ENCODE data around the gene C8G. TPM values are rescaled to one million over a fixed set of nuclear protein-coding genes. Genes with fewer than 3 reads are reported as not detected.

C8G gene
- polyA plus RNA-seq, 1 experiment = 0.48 TPM

DNA sequence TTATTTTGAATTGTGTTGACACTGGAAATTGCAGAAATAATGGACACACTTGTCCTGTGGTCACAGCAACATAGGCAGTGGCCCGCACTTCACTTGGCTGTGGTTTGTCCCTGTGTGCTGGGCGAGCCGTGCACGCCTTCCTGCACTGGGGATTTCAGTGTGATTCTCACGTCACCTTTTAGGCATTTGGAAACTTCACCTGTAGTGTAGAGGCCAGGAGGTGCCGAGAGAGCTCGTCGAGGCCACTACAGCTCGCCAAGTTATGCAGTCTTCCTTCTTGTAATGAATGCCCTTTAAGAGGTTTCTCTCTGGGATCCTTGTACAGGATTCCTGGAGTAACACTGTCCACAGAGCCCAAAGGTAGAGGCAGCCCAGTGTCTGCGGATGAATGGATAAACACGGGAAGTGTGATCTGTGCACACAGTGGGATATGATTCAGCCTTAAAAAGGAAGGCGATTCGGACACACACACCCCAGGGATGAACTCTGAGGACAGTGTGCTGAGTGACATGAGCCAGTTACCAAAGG lies 44.0 kb upstream of the C8G start:
- TF ChIP-seq, protein P1, sequence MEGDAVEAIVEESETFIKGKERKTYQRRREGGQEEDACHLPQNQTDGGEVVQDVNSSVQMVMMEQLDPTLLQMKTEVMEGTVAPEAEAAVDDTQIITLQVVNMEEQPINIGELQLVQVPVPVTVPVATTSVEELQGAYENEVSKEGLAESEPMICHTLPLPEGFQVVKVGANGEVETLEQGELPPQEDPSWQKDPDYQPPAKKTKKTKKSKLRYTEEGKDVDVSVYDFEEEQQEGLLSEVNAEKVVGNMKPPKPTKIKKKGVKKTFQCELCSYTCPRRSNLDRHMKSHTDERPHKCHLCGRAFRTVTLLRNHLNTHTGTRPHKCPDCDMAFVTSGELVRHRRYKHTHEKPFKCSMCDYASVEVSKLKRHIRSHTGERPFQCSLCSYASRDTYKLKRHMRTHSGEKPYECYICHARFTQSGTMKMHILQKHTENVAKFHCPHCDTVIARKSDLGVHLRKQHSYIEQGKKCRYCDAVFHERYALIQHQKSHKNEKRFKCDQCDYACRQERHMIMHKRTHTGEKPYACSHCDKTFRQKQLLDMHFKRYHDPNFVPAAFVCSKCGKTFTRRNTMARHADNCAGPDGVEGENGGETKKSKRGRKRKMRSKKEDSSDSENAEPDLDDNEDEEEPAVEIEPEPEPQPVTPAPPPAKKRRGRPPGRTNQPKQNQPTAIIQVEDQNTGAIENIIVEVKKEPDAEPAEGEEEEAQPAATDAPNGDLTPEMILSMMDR (IDR thresholded peaks at IDR 0.05; ENCODE audit: insufficient read depth, low read depth, low read length) = no peak
- ChIA-PET CTCF (interaction anchor here (1.0 kb wide), 1 partner anchor 58 kb away, joined by 4 read pairs; the partner anchor contains the start of gene AJM1), POLR2A (no interaction called here)
- no peak for DNase-seq (ENCODE audit: low read depth)
- Histone ChIP-seq H3K36me3 (ENCODE audit: control insufficient read depth, insufficient read depth, low read length) (peaks cover 4% of the 10 kb centered on the region), H3K27me3 (ENCODE audit: control insufficient read depth, insufficient read depth, low read length) (no peaks in the 10 kb centered on the region), H3K4me3 (ENCODE audit: low read depth, low read length) (no peak overlapping the region)

DNA sequence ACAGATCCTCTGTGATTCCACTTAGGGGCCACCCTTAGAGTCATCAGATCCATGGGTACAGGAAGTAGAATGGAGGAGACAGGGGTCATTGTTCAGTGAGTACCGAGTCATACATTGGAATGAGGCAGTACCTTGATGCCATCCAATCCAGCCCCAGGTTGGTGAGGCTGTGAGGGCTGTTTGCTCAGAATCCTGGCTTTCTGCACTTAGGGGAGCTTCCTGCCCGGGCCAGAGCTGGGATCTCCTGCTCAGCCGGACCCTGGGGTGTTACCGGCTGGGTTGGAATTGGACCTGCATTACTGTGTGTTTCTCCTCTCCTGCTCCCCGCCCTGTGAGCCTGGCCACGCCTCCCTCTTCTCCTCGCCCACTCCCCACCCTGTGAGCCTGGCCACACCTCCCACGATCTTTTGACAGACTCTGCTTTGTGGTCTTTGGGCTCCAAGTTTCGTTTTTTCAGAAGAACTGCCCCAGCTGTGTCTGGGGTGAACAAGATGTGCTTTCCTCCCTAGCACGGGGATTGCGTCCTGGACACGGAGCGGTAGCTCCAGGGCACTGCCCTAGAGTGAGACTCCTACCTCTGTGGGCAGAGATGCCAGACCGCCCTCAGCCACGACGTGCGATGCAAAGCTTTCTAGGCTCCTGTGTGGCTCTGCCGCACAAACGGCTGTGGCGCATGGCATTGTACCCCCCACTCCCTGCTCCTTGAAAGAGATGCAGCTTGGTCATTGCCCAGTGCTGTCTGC lies 43.4 kb upstream of the C8G start:
- POLR2A ChIA-PET = no interaction called here
- CTCF ChIA-PET = interaction anchor here (1.0 kb wide), 1 partner anchor 59 kb away, joined by 4 read pairs; the partner anchor contains the start of gene AJM1
- peaks cover 4% of the 10 kb centered on the region for H3K36me3 ChIP-seq (ENCODE audit: control insufficient read depth, insufficient read depth, low read length)
- H3K4me3 ChIP-seq (ENCODE audit: low read depth, low read length) = no peak overlapping the region
- DNase-seq (ENCODE audit: low read depth) = no peak
- no peaks in the 10 kb centered on the region for H3K27me3 ChIP-seq (ENCODE audit: control insufficient read depth, insufficient read depth, low read length)
- TF ChIP-seq, protein P1 (IDR thresholded peaks at IDR 0.05; ENCODE audit: insufficient read depth, low read depth, low read length) = no peak

DNA sequence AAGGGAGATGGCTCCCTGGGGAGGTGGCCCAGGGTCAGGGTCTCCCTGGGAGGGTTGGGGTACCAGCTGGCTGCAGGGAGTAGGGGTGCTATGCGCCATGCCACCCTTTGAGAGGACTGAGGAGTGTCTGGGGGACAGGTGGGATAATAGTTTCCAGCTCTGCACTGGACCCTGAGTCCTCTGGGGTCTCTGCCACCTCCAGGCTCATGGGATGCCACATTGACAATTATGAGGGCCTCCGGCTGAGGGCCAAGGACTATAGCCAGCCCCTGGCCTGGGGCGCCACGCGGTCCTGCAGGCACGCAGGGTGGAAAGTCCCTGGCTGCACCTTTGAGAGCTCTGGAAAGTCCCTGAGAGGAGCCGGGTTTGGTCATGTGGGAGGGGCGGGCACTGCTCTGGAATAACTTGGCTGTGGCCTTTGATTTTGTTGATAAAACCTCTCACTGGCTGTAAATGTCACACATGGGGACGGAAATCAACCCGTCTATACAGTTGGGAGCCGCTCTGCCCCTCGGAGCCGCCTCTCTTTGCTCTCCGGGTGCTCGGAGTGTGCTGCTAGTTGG lies 42.7 kb upstream of the C8G start:
- H3K36me3 ChIP-seq (ENCODE audit: control insufficient read depth, insufficient read depth, low read length) = peaks cover 4% of the 10 kb centered on the region
- ChIA-PET CTCF (no interaction called here), POLR2A (no interaction called here)
- H3K4me3 ChIP-seq (ENCODE audit: low read depth, low read length) = no peak overlapping the region
- no peaks in the 10 kb centered on the region for H3K27me3 ChIP-seq (ENCODE audit: control insufficient read depth, insufficient read depth, low read length)
- TF ChIP-seq, protein P1 (IDR thresholded peaks at IDR 0.05; ENCODE audit: insufficient read depth, low read depth, low read length) = no peak
- DNase-seq (ENCODE audit: low read depth) = no peak

DNA sequence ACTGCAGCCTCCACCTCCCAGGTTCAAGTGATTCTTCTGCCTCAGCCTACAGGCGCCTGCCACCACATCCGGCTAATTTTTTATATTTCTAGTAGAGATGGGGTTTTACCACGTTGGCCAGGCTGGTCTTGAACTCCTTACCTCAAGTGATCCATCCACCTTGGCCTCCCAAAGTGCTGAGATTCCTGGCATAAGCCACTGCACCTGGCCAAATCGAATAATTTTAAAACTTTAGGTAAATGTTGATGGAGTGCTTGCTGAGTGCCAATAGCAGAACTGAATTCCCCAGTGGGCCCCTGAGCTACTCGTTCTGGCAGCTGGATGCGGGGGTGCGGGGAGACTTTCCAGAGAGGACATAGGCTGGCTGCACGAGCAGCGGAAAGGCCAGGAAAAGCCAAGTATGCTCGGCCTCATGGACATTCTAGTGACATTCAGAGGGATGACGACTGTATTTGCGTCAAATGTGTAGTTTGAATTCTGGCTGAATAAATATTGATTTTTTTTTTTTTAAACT lies 41.9 kb upstream of the C8G start:
- Histone ChIP-seq H3K27me3 (ENCODE audit: control insufficient read depth, insufficient read depth, low read length) (no peaks in the 10 kb centered on the region), H3K36me3 (ENCODE audit: control insufficient read depth, insufficient read depth, low read length) (peaks cover 9% of the 10 kb centered on the region), H3K4me3 (ENCODE audit: low read depth, low read length) (no peak overlapping the region)
- DNase-seq (ENCODE audit: low read depth) = no peak
- ChIA-PET CTCF (no interaction called here), POLR2A (no interaction called here)
- TF ChIP-seq, protein P1 (IDR thresholded peaks at IDR 0.05; ENCODE audit: insufficient read depth, low read depth, low read length) = no peak

DNA sequence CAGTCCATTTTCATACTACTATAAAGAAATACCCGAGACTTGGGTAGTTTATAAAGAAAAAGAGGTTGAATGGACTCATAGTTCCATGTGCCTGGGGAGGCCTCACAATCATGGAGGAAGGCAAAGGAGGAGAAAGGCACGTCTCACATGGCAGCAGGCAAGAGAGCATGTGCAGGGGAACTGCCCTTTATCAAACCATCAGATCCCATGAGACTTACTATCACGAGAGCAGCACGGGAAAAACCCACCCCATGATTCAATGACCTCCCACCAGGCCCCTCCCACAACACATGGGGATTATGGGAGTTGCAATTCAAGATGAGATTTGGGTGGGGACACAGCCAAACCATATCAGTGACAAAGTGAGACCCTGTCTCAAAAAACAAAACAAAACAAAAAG lies 38.8 kb upstream of the C8G start:
- TF ChIP-seq, protein P1 (IDR thresholded peaks at IDR 0.05; ENCODE audit: insufficient read depth, low read depth, low read length) = no peak

More for the DNA sequence above, 38.8 kb upstream of the C8G start:
- no peak overlapping the region for H3K4me3 ChIP-seq (ENCODE audit: low read depth, low read length)
- no peaks in the 10 kb centered on the region for H3K27me3 ChIP-seq (ENCODE audit: control insufficient read depth, insufficient read depth, low read length)
- no peak for DNase-seq (ENCODE audit: low read depth)
- ChIA-PET POLR2A (no interaction called here), CTCF (no interaction called here)
- peaks cover 9% of the 10 kb centered on the region for H3K36me3 ChIP-seq (ENCODE audit: control insufficient read depth, insufficient read depth, low read length)
